Astrocyte (in vitro differentiated cells and primary cell): ENCODE measurements around the gene HIPK2. TPM values are rescaled to one million over a fixed set of nuclear protein-coding genes. Genes with fewer than 3 reads are reported as not detected.
A peak's percentile ranks its signal among the peaks of the same experiment; 100 is the strongest.

ENCODE experiments used
- DNase-seq: peaks from one replicate; pipeline ENCODE4 v3.0.0-alpha.2; 2010; ENCODE audit warnings: low read depth
- FAIRE-seq: peaks from 2 replicates; lab custom pipeline; 2011; peaks lifted over from hg19 to GRCh38; lab: Jason Lieb, UNC
- H2AFZ ChIP-seq: 2 replicates; pipeline ENCODE4 v1.6.0; 2012; ENCODE audit warnings: low read depth, low read length, inconsistent platforms
- H3K27ac ChIP-seq: 2 replicates; pipeline ENCODE4 v1.5.1; 2011; ENCODE audit warnings: low read depth, low read length, inconsistent platforms
- H3K27me3 ChIP-seq: 2 replicates; pipeline ENCODE4 v1.6.0; 2011; ENCODE audit warnings: low read length, inconsistent platforms; ENCODE audit not compliant: insufficient read depth
- H3K36me3 ChIP-seq: 2 replicates; pipeline ENCODE4 v1.5.1; 2011; ENCODE audit warnings: low read length, inconsistent platforms; ENCODE audit not compliant: insufficient read depth
- H3K4me1 ChIP-seq: 2 replicates; pipeline ENCODE4 v1.5.1; 2011; ENCODE audit warnings: low read length, inconsistent platforms; ENCODE audit not compliant: insufficient read depth
- H3K4me2 ChIP-seq: 2 replicates; pipeline ENCODE4 v1.6.0; 2012; ENCODE audit warnings: low read length, inconsistent platforms
- H3K4me3 ChIP-seq: 2 replicates; pipeline ENCODE4 v1.5.1; 2011; ENCODE audit warnings: low read depth, mild to moderate bottlenecking, low read length, inconsistent platforms; ENCODE audit not compliant: insufficient read depth
- H3K79me2 ChIP-seq: 2 replicates; pipeline ENCODE4 v1.6.0; 2012; ENCODE audit warnings: mild to moderate bottlenecking, low read length, inconsistent platforms; ENCODE audit not compliant: insufficient read depth
- H3K9ac ChIP-seq: 2 replicates; pipeline ENCODE4 v1.6.0; 2012; ENCODE audit warnings: mild to moderate bottlenecking, low read length, inconsistent platforms
- H3K9me3 ChIP-seq: 2 replicates; pipeline ENCODE4 v1.5.1; 2012; ENCODE audit warnings: low read depth, mild to moderate bottlenecking, low read length, inconsistent platforms; ENCODE audit not compliant: insufficient read depth
- H4K20me1 ChIP-seq: 2 replicates; pipeline ENCODE4 v1.6.0; 2012; ENCODE audit warnings: low read length, inconsistent platforms; ENCODE audit not compliant: insufficient read depth
- H3K27ac Mint-ChIP-seq: one replicate; pipeline ENCODE4 v1.8.0; 2021; ENCODE audit warnings: mild to moderate bottlenecking, mixed read lengths; ENCODE audit not compliant: unreplicated experiment
- H3K27me3 Mint-ChIP-seq: one replicate; pipeline ENCODE4 v1.8.0; 2021; ENCODE audit warnings: low read depth, mixed read lengths; ENCODE audit not compliant: unreplicated experiment
- H3K36me3 Mint-ChIP-seq: one replicate; pipeline ENCODE4 v1.8.0; 2021; ENCODE audit warnings: low read depth, mixed read lengths; ENCODE audit not compliant: unreplicated experiment
- H3K4me1 Mint-ChIP-seq: one replicate; pipeline ENCODE4 v1.8.0; 2021; ENCODE audit warnings: low read depth, mixed read lengths; ENCODE audit not compliant: unreplicated experiment
- H3K4me3 Mint-ChIP-seq: one replicate; pipeline ENCODE4 v1.8.0; 2021; ENCODE audit warnings: mild to moderate bottlenecking, moderate library complexity, mixed read lengths; ENCODE audit not compliant: unreplicated experiment
- H3K9me3 Mint-ChIP-seq: one replicate; pipeline ENCODE4 v1.8.0; 2021; ENCODE audit warnings: mild to moderate bottlenecking, mixed read lengths; ENCODE audit not compliant: unreplicated experiment
- CTCF ChIP-seq: IDR thresholded peaks from 2 replicates; pipeline ENCODE4 v1.5.1; 2011; ENCODE audit warnings: low read depth, mild to moderate bottlenecking, inconsistent platforms, low read length, moderate library complexity; ENCODE audit not compliant: insufficient read depth
- EZH2 ChIP-seq: IDR thresholded peaks from 2 replicates; pipeline ENCODE4 v1.6.1; 2012; ENCODE audit warnings: mild to moderate bottlenecking, low read length, inconsistent platforms; ENCODE audit not compliant: insufficient read depth
- total RNA-seq: library from RNA; stranded (reverse); gene quantifications from 2 replicates; pipeline ENCODE4 v1.2.1, GENCODE V29; 2021

HIPK2 gene
- total RNA-seq, 1 donor from 2014 or later: 35.8 TPM

GRCh38 chr7:139782932-139783331, 5.1 kb upstream of the HIPK2 start:
- H3K4me1 Mint-ChIP-seq: no peaks in the 10 kb centered on the region
- FAIRE-seq: no peak
- H3K36me3 Mint-ChIP-seq: no peaks in the 10 kb centered on the region

GRCh38 chr7:139777133-139777891, 486 bp downstream of the HIPK2 start:
- peaks cover 24% of the 10 kb centered on the region for H3K4me1 ChIP-seq
- H3K9me3 Mint-ChIP-seq: peaks cover 2% of the 10 kb centered on the region
- H3K4me2 ChIP-seq: peak overlapping the region; percentile 93
- peaks cover 3% of the 10 kb centered on the region for H3K36me3 ChIP-seq
- peak overlapping the region; percentile 98 for H3K4me3 Mint-ChIP-seq
- H3K9me3 ChIP-seq: no peaks in the 10 kb centered on the region
- H3K79me2 ChIP-seq: peaks cover 55% of the 10 kb centered on the region
- H3K9ac ChIP-seq: peak overlapping the region; percentile 87
- H3K4me3 ChIP-seq: peak overlapping the region; percentile 93
- H3K27ac Mint-ChIP-seq: peak overlapping the region; percentile 91
- peaks cover 25% of the 10 kb centered on the region for H3K27me3 Mint-ChIP-seq
- TF ChIP-seq EZH2: no peak
- no peak for TF ChIP-seq CTCF
- no peaks in the 10 kb centered on the region for H3K36me3 Mint-ChIP-seq
- peaks cover 24% of the 10 kb centered on the region for H4K20me1 ChIP-seq
- DNase-seq (no peak), FAIRE-seq (no peak)
- peak overlapping the region; percentile 49 for H2AFZ ChIP-seq
- H3K4me1 Mint-ChIP-seq: peaks cover 24% of the 10 kb centered on the region
- H3K27ac ChIP-seq: peak overlapping the region; percentile 88
- H3K27me3 ChIP-seq: no peaks in the 10 kb centered on the region

More at GRCh38 chr7:139782932-139783331, 5.1 kb upstream of the HIPK2 start:
- H2AFZ ChIP-seq: no peak overlapping the region
- H4K20me1 ChIP-seq: no peaks in the 10 kb centered on the region
- peak; percentile 5 for DNase-seq
- H3K9me3 Mint-ChIP-seq: peaks cover 2% of the 10 kb centered on the region
- H3K9me3 ChIP-seq: no peaks in the 10 kb centered on the region
- no peaks in the 10 kb centered on the region for H3K27me3 ChIP-seq
- no peak overlapping the region for H3K27ac Mint-ChIP-seq
- H3K79me2 ChIP-seq: peaks cover 13% of the 10 kb centered on the region
- no peaks in the 10 kb centered on the region for H3K36me3 ChIP-seq
- H3K4me2 ChIP-seq: no peak overlapping the region
- TF ChIP-seq CTCF (no peak), EZH2 (no peak)
- no peak overlapping the region for H3K4me3 ChIP-seq
- H3K9ac ChIP-seq: no peak overlapping the region
- no peaks in the 10 kb centered on the region for H3K4me1 ChIP-seq
- no peak overlapping the region for H3K4me3 Mint-ChIP-seq
- no peak overlapping the region for H3K27ac ChIP-seq
- H3K27me3 Mint-ChIP-seq: peaks cover 25% of the 10 kb centered on the region
